GM18520 (cell line): Measurements from ENCODE around the gene TTN.
"Not testable (repeated sequence)": the region's sequence is repeated elsewhere in the genome, so short reads cannot be mapped to it uniquely, and the experiment has no call there.

Experiments used
- ATAC-seq: cut with Tn5 transposase; IDR thresholded peaks from one replicate; pipeline ENCODE4 v1.9.1; 2021; ENCODE audit not compliant: unreplicated experiment

Gene TTN

GRCh38 chr2:178674122-178674521 lies 133.1 kb downstream of the TTN start:
- no peak for ATAC-seq

GRCh38 chr2:178666458-178666857 lies 140.8 kb downstream of the TTN start:
- ATAC-seq: no peak

DNA sequence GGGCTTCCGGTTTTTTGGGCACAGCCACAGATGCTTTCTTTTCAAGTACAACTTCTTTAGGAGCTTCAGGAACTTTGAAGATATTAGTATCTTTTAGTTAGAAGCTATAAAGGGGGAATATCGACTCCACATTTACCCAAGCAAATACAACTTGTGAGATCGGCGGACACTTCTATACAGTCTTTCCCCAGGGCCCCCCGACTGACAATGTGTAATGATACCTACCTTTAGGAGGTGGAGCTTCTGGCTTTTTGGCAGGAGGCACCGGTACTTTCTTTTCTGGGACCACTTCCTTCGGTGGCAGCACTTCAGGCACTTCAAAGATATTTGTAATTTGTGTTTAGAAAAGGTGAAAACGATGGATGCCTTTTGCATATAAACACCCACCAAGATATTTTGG lies 148.7 kb downstream of the TTN start:
- not testable (repeated sequence) for ATAC-seq

DNA sequence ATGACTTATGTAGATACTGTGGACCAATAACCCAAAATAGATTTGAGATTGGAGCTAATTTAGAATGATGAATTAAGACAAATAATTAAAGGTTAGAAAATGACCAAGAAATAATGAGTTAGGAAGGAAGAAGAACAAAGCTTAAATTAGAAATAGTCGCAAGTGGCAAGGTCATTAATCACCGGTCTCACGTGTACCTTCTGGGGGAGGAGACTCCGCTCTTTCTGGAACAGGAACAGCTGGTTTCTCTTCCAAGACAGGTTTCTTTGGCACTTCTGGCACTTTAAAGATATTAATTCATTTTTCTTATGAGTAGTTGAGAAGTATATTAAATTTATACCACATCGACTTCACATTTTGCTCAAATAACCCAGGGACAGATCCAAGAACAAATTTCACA lies 156.7 kb downstream of the TTN start:
- no peak for ATAC-seq

- ATAC-seq: no peak
Observed at GRCh38 chr2:178644919-178645318, 162.3 kb downstream of the TTN start.

- ATAC-seq: no peak
Observed at GRCh38 chr2:178641498-178641897, 165.7 kb downstream of the TTN start.

GRCh38 chr2:178635897-178636296 lies 171.3 kb downstream of the TTN start:
- no peak for ATAC-seq

- ATAC-seq: no peak
Observed at GRCh38 chr2:178632729-178633128, 174.5 kb downstream of the TTN start.

DNA sequence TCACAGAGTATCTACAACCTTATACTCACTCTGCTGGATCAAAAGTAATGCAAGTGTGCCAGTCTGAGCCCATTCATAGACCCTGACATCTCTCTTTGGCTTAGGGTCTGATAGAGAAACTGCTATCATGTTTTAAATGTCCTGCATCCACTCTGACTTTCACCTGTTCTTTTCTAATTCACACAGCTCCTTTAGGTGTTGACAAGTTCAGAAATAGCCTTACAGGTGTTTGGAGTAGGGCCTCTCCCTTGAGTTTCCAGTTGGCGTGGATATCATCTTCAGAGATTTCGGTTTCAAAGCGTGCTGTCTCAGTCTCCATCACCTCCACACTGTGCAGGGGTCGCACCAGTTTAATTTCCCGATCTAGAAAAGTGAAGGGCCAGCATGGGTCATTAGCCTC lies 176.6 kb downstream of the TTN start:
- no peak for ATAC-seq

DNA sequence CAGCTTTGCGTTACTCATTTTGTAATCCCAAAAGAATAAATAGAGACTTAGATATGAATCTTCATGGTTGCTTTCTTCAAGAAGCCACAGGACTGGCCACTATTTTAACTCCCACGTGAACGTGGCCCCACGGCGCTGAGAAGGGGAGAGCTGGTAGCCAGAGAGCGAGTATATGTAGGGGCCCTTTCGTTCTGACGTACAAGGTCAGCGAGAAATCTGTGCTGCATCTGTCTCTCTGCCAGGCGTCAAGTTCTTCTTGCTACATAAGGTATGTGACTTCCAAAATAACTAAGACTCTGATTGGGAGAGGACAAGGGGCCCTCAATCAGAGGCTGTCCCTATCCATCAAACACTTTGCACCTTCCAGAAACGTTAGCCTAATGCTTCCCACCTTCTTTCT lies 177.8 kb downstream of the TTN start:
- ATAC-seq: no peak

- no peak for ATAC-seq
Observed at GRCh38 chr2:178628605-178629004, 178.6 kb downstream of the TTN start.

- ATAC-seq: no peak
Observed at GRCh38 chr2:178627401-178627800, 179.8 kb downstream of the TTN start.

DNA sequence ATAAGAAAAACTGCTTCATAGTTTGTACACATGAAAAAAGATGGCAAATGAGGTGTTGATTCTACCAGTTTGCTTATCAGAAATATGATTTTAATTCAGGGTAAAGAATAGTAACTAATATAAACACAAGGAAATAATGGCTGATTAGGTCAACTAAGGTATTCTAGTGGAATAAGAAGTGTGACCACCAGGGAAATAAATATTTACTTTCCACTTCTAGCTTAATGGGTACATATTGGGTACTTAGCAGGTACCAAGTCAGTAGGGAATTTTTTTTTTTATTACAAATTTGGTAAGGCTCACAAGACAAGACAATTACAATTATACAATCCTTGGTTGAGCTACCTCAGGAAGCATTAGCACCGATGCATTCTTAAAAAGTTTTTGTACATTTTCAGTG lies 191.3 kb downstream of the TTN start:
- ATAC-seq: no peak

DNA sequence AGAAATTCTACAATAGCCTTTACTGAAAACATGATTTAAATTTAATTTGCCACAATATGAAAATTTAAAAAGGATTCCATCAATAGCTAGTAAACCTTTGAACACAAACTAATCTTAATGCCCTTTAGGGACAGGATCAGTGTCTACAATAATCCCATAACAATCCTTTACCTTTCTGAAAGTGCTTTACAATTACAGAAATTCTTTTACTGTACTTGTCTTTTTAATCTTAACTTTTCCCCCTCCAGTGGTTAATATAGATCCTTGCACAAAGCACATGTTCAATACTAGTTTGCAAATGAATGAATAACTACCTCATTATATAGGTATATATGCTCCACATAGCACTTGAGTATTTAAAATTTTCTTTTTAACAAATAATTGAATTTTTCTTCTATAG lies 204.3 kb downstream of the TTN start:
- no peak for ATAC-seq

- ATAC-seq: no peak
Observed at GRCh38 chr2:178592655-178593054, 214.6 kb downstream of the TTN start.

DNA sequence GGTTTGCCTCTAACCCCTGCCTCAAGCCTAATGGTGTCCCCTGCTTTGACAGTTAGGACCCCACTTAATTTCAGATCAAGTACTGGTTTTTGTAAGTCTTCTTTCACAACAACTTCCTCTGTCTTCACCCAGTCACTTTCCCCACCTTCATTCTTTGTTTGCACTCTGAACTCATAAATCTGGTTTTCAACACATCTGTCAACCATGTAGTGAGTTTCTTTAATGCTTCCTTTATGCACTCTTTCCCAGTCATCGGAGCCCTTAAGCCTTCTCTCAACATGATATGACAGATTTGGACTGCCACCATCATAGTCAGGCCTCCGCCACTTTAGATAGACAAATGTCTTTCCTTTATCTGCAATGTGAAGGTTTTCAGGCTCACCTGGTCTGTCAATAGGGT lies 217.9 kb downstream of the TTN start:
- ATAC-seq: no peak

DNA sequence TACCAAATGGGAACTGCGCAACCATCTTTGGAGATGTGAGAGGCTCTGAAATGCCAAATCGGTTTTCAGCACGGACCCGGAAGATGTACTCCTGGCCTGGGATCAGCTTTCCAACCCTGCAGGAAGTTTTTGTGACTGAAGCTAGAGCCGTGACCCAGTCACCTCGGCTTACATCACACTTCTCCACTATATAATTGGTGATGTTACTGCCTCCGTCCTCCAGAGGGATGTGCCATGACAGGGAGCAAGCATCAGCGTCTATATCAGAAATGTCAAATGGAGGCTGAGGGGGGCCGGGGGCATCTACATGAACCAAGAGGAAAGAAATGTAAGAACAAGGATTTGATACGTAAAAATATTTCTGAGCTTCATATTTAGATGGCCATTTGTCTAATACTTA lies 222.6 kb downstream of the TTN start:
- no peak for ATAC-seq

- ATAC-seq: no peak
Observed at GRCh38 chr2:178579006-178579405, 228.2 kb downstream of the TTN start.

- ATAC-seq: no peak
Observed at GRCh38 chr2:178574789-178575188, 232.4 kb downstream of the TTN start.

- ATAC-seq: no peak
Observed at GRCh38 chr2:178568227-178568626, 239.0 kb downstream of the TTN start.

GRCh38 chr2:178553047-178553446 lies 254.2 kb downstream of the TTN start:
- ATAC-seq: no peak

DNA sequence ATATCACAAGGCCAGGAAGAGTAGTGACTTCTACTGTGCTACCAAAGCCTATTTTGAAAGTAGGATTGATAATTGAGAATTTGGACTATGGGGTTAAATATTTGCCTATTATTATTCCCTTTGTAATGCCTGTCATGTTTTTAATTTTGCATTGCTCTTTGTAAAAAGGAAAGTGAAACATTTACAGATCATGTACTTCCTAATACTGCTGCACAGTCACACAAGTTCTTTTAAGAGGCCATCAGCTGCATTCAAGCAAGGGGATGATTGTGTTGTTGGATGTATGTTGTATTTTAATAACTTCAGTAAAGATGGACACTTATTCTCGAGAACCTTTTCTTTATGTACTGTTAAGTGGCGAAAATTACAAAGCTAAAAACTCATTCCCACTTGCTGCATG lies 256.9 kb downstream of the TTN start:
- ATAC-seq: peak; percentile 65

- ATAC-seq: no peak
Observed at GRCh38 chr2:178542569-178542968, 264.7 kb downstream of the TTN start.

- ATAC-seq: no peak
Observed at GRCh38 chr2:178542161-178542560, 265.1 kb downstream of the TTN start.
